Liver (tissue), 9 donors: Measurements from ENCODE around the gene PPP1R14C. TPM values are rescaled to one million over a fixed set of nuclear protein-coding genes. Genes with fewer than 3 reads are reported as not detected.

Experiments
- DNase-seq: peaks from one replicate; pipeline ENCODE4 v3.0.0-alpha.2; 2017; ENCODE audit warnings: low spot score
- H3K27ac ChIP-seq, 2 donors: one replicate each; pipeline ENCODE4 v1.7.0; 2013; ENCODE audit warnings: inconsistent platforms in 2 of 2, low read length in 2 of 2, control low read depth in 1 of 2, low read depth in 1 of 2, mild to moderate bottlenecking in 1 of 2
- H3K27me3 ChIP-seq, 4 donors: one replicate each; pipeline versions ENCODE4 v1.6.1 to v1.7.0; 2013; ENCODE audit warnings: low read length in 3 of 4, inconsistent platforms in 1 of 4, mild to moderate bottlenecking in 1 of 4, moderate library complexity in 1 of 4; ENCODE audit not compliant: control insufficient read depth in 4 of 4, insufficient read depth in 4 of 4
- H3K36me3 ChIP-seq, 4 donors: one replicate each; pipeline versions ENCODE4 v1.6.1 to v1.7.0; 2013; ENCODE audit warnings: low read length in 3 of 4, mild to moderate bottlenecking in 3 of 4, low read depth in 1 of 4, moderate library complexity in 1 of 4; ENCODE audit not compliant: control insufficient read depth in 4 of 4, insufficient read depth in 3 of 4
- H3K4me1 ChIP-seq, 4 donors: one replicate each; pipeline versions ENCODE4 v1.6.1 to v1.7.0; 2013; ENCODE audit warnings: low read length in 3 of 4, mild to moderate bottlenecking in 3 of 4, moderate library complexity in 1 of 4; ENCODE audit not compliant: control insufficient read depth in 4 of 4, insufficient read depth in 4 of 4
- H3K4me3 ChIP-seq, 3 donors: one replicate each; pipeline versions ENCODE4 v1.6.1 to v1.7.0; 2013; ENCODE audit warnings: low read length in 3 of 3, control low read depth in 1 of 3, low read depth in 1 of 3, mild to moderate bottlenecking in 1 of 3
- H3K9ac ChIP-seq, 2 donors: one replicate each; pipeline ENCODE4 v1.7.0; 2013; ENCODE audit warnings: low read length in 2 of 2, mild to moderate bottlenecking in 2 of 2, moderate library complexity in 2 of 2, control low read depth in 1 of 2, low read depth in 1 of 2
- H3K9me3 ChIP-seq, 4 donors: one replicate each; pipeline versions ENCODE4 v1.6.1 to v1.7.0; 2013; ENCODE audit warnings: low read length in 3 of 4; ENCODE audit not compliant: control insufficient read depth in 4 of 4
- CTCF ChIP-seq: fragments of 150-350 bp; IDR thresholded peaks from 2 replicates; pipeline ENCODE4 v1.5.1; 2017; ENCODE audit warnings: improper control_type of control experiment, low read depth, low read length; ENCODE audit not compliant: missing input control
- EGR1 ChIP-seq, 2 donors: IDR thresholded peaks; 2 replicates each; pipeline ENCODE4 v1.6.1; 2016 to 2018; ENCODE audit warnings: antibody characterized with exemption in 2 of 2, low read depth in 2 of 2
- FOXA2 ChIP-seq: IDR thresholded peaks from 2 replicates; pipeline ENCODE4 v1.6.1; 2016; ENCODE audit warnings: antibody characterized with exemption
- GABPA ChIP-seq, 2 donors: IDR thresholded peaks in 1 of 2; conservative IDR thresholded peaks in 1 of 2; 2 replicates each; pipeline ENCODE4 v1.6.1; 2016; ENCODE audit warnings: antibody characterized with exemption in 2 of 2, mild to moderate bottlenecking in 1 of 2, moderate library complexity in 1 of 2
- HNF4A ChIP-seq, 2 donors: conservative IDR thresholded peaks; 2 replicates each; pipeline ENCODE4 v1.6.1; 2016; ENCODE audit warnings: antibody characterized with exemption in 2 of 2, mild to moderate bottlenecking in 2 of 2
- HNF4G ChIP-seq: IDR thresholded peaks from 2 replicates; pipeline ENCODE4 v1.6.1; 2016; ENCODE audit warnings: antibody characterized with exemption
- NR2F2 ChIP-seq: IDR thresholded peaks from 2 replicates; pipeline ENCODE4 v1.6.1; 2016; ENCODE audit warnings: antibody characterized with exemption
- RAD21 ChIP-seq, 2 donors: IDR thresholded peaks; 2 replicates each; pipeline ENCODE4 v1.6.1; 2016; ENCODE audit warnings: antibody characterized with exemption in 2 of 2, mild to moderate bottlenecking in 2 of 2
- REST ChIP-seq: IDR thresholded peaks from 2 replicates; pipeline ENCODE4 v1.6.1; 2016; ENCODE audit warnings: antibody characterized with exemption, mild to moderate bottlenecking
- SP1 ChIP-seq: IDR thresholded peaks from 2 replicates; pipeline ENCODE4 v1.6.1; 2018; ENCODE audit warnings: antibody characterized with exemption, mild to moderate bottlenecking
- TAF1 ChIP-seq: conservative IDR thresholded peaks from 2 replicates; pipeline ENCODE4 v1.6.1; 2016; ENCODE audit warnings: antibody characterized with exemption, mild to moderate bottlenecking
- YY1 ChIP-seq: IDR thresholded peaks from 2 replicates; pipeline ENCODE4 v1.6.1; 2016; ENCODE audit warnings: antibody characterized with exemption, mild to moderate bottlenecking
- WGBS: extraction: QIAGEN DNeasy Blood & Tissue Kit; methylation state at CpG from one replicate; pipeline ENCODE4 v1.1.7; 2013; 5-methylcytosine and 5-hydroxymethylcytosine counted together
- polyA plus RNA-seq, 2 donors: library from polyadenylated mRNA; stranded (reverse) in 1 of 2; unstranded in 1 of 2; fragments of 200-250 nt in 1 of 2; fragments of >200 nt in 1 of 2; fragmentation: Nextera tagmentation in 1 of 2; extraction: Ambion mirVana in 1 of 2; gene quantifications; one replicate each; pipeline versions ENCODE4 v1.2.1 to v1.2.3, GENCODE V29; 2013 to 2015
- total RNA-seq, 2 donors: library from RNA; depleted of rRNA; stranded (reverse); fragments of >200 nt; gene quantifications; one replicate each; pipeline ENCODE4 v1.2.3, GENCODE V29; 2014
- TF ChIP-seq, protein P1 (sequence below): IDR thresholded peaks from 2 replicates; pipeline ENCODE4 v1.6.1; 2016; ENCODE audit warnings: antibody characterized with exemption
- TF ChIP-seq, protein P2 (sequence below): IDR thresholded peaks from 2 replicates; pipeline ENCODE4 v1.6.1; 2016; ENCODE audit warnings: antibody characterized with exemption
- TF ChIP-seq, protein P3 (sequence below): IDR thresholded peaks from 2 replicates; pipeline ENCODE4 v1.6.1; 2016; ENCODE audit warnings: antibody characterized with exemption
- donor health status: healthy.
- donor health status: healthy.
- donor health status: healthy.
- donor health status: healthy.
- donor health status: healthy.

The PPP1R14C gene
- total and polyA plus RNA-seq, 4 donors, result 0.05 TPM; not detected in 3

- H3K27ac ChIP-seq, result no peak overlapping the region
- no peak for DNase-seq
- TF ChIP-seq REST (no peak), NR2F2 (no peak), HNF4G (no peak), YY1 (no peak), RAD21 (IDR thresholded peaks at IDR 0.05) (no peak), CTCF (no peak), GABPA (IDR thresholded peaks at IDR 0.05 in 1 of 2, conservative IDR thresholded peaks at IDR 0.05 in 1 of 2) (no peak), SP1 (no peak)
- TF ChIP-seq, protein P1, sequence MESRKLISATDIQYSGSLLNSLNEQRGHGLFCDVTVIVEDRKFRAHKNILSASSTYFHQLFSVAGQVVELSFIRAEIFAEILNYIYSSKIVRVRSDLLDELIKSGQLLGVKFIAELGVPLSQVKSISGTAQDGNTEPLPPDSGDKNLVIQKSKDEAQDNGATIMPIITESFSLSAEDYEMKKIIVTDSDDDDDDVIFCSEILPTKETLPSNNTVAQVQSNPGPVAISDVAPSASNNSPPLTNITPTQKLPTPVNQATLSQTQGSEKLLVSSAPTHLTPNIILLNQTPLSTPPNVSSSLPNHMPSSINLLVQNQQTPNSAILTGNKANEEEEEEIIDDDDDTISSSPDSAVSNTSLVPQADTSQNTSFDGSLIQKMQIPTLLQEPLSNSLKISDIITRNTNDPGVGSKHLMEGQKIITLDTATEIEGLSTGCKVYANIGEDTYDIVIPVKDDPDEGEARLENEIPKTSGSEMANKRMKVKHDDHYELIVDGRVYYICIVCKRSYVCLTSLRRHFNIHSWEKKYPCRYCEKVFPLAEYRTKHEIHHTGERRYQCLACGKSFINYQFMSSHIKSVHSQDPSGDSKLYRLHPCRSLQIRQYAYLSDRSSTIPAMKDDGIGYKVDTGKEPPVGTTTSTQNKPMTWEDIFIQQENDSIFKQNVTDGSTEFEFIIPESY, result no peak
- TF ChIP-seq, protein P2, sequence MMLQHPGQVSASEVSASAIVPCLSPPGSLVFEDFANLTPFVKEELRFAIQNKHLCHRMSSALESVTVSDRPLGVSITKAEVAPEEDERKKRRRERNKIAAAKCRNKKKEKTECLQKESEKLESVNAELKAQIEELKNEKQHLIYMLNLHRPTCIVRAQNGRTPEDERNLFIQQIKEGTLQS, result no peak
- TF ChIP-seq, protein P3, sequence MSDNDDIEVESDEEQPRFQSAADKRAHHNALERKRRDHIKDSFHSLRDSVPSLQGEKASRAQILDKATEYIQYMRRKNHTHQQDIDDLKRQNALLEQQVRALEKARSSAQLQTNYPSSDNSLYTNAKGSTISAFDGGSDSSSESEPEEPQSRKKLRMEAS, result no peak
Measured at GRCh38 chr6:150176152-150176551, 33.3 kb downstream of the PPP1R14C start.

DNA sequence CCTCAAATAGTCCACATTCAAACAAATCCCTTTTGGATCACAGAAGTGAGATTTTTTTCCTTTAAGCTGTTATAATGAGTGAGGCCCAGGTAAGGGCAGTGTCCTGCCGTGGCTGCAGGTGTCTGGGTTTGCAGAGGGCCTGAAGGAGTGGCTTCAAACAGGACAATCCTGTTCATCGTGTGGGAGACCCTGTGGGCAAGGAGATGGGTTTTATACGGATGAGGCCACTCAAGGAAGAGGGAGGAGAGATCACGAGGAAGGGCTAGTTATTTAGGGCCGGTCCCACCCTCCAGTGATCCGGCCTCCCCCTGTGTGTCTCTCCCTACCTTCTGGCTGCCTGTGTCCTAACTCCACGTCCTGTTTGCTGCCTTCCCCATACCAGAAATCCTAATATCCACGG lies 33.8 kb downstream of the PPP1R14C start:
- H3K27ac ChIP-seq, result no peak overlapping the region

More at GRCh38 chr6:150176152-150176551, 33.3 kb downstream of the PPP1R14C start:
- no peak overlapping the region for H3K9ac ChIP-seq
- H3K36me3 ChIP-seq, result no peaks in the 10 kb centered on the region
- no peaks in the 10 kb centered on the region for H3K4me1 ChIP-seq
- no peaks in the 10 kb centered on the region for H3K27me3 ChIP-seq
- H3K9me3 ChIP-seq, result no peaks in the 10 kb centered on the region
- H3K4me3 ChIP-seq, result no peak overlapping the region
- 84% methylated on average over 8 of the region's 8 CpGs for WGBS

More for the DNA sequence above, 33.8 kb downstream of the PPP1R14C start:
- Histone ChIP-seq H3K27me3 (no peaks in the 10 kb centered on the region), H3K9me3 (no peaks in the 10 kb centered on the region), H3K4me3 (no peak overlapping the region), H3K9ac (no peak overlapping the region), H3K4me1 (no peaks in the 10 kb centered on the region), H3K36me3 (no peaks in the 10 kb centered on the region)
- DNase-seq, result no peak
- WGBS, result 80% methylated on average over 8 of the region's 8 CpGs
- TF ChIP-seq, protein P2, result no peak
- TF ChIP-seq REST (no peak), TAF1 (no peak), FOXA2 (no peak), SP1 (no peak), YY1 (no peak), EGR1 (IDR thresholded peaks at IDR 0.05; ENCODE audit: low read depth in 2 of 2) (no peak), HNF4A (conservative IDR thresholded peaks at IDR 0.05) (no peak)
- TF ChIP-seq, protein P1, result no peak
- TF ChIP-seq, protein P3, result no peak
